GM12878 (cell line): Measurements from ENCODE around the gene ISOC2. TPM values are rescaled to one million over a fixed set of nuclear protein-coding genes. Genes with fewer than 3 reads are reported as not detected.
A peak's percentile ranks its signal among the peaks of the same experiment; 100 is the strongest.

ENCODE experiments used
- ATF3 ChIP-seq: IDR thresholded peaks from 2 replicates; pipeline ENCODE4 v1.6.1; 2011; ENCODE audit warnings: low read depth, mild to moderate bottlenecking, low read length, moderate library complexity, borderline replicate concordance; ENCODE audit errors: extremely low read depth
- BMI1 ChIP-seq: fragments of 450-650 bp; IDR thresholded peaks from 2 replicates; pipeline ENCODE4 v1.6.1; 2016; ENCODE audit warnings: mild to moderate bottlenecking, moderate library complexity, borderline replicate concordance
- CEBPZ ChIP-seq: fragments of 150-350 bp; IDR thresholded peaks from 2 replicates; pipeline ENCODE4 v1.6.1; 2016; ENCODE audit warnings: low read depth, low read length
- FOS ChIP-seq: IDR thresholded peaks from 3 replicates; pipeline ENCODE4 v1.6.1; 2011; ENCODE audit warnings: borderline replicate concordance; ENCODE audit not compliant: insufficient read length; ENCODE audit errors: extremely low read depth
- HDGF ChIP-seq: fragments of 450-650 bp; IDR thresholded peaks from 2 replicates; pipeline ENCODE4 v1.6.1; 2016; ENCODE audit warnings: antibody characterized with exemption
- MLLT1 ChIP-seq: fragments of 450-650 bp; IDR thresholded peaks from 2 replicates; pipeline ENCODE4 v1.6.1; 2016; ENCODE audit warnings: mild to moderate bottlenecking
- MYC ChIP-seq: IDR thresholded peaks from 2 replicates; pipeline ENCODE4 v1.6.1; 2011; ENCODE audit warnings: mild to moderate bottlenecking, low read length, moderate library complexity, inconsistent platforms; ENCODE audit not compliant: insufficient read depth, insufficient replicate concordance, insufficient read length, severe bottlenecking
- NFYB ChIP-seq: IDR thresholded peaks from 2 replicates; pipeline ENCODE4 v1.6.1; 2011; ENCODE audit warnings: low read depth, mild to moderate bottlenecking, low read length, improper control_type of control experiment, moderate library complexity; ENCODE audit not compliant: insufficient read depth
- RUNX3 ChIP-seq: IDR thresholded peaks from 2 replicates; pipeline ENCODE4 v1.6.1; 2012; ENCODE audit warnings: low read length, inconsistent platforms
- SMAD1 ChIP-seq: fragments of 450-650 bp; IDR thresholded peaks from 2 replicates; pipeline ENCODE4 v1.6.1; 2018; ENCODE audit warnings: mild to moderate bottlenecking, low read depth; ENCODE audit not compliant: partially characterized antibody
- STAT1 ChIP-seq: fragments of 450-650 bp; conservative IDR thresholded peaks from 2 replicates; pipeline ENCODE4 v1.6.1; 2014; ENCODE audit warnings: antibody characterized with exemption, mild to moderate bottlenecking
- TAF1 ChIP-seq: IDR thresholded peaks from 2 replicates; pipeline ENCODE4 v1.6.1; 2011; ENCODE audit warnings: mild to moderate bottlenecking, low read depth, low read length, borderline replicate concordance
- ZBTB40 ChIP-seq: fragments of 450-650 bp; IDR thresholded peaks from 2 replicates; pipeline ENCODE4 v1.6.1; 2016; ENCODE audit warnings: mild to moderate bottlenecking, moderate library complexity, borderline replicate concordance
- ZNF687 ChIP-seq: fragments of 450-650 bp; IDR thresholded peaks from 2 replicates; pipeline ENCODE4 v1.6.1; 2017; ENCODE audit warnings: mild to moderate bottlenecking, moderate library complexity
- polyA plus RNA-seq, 11 experiments: library from polyadenylated mRNA; depleted of rRNA in 4 of 11; unstranded in 6 of 11; stranded (reverse) in 5 of 11; fragments of >200 nt; fragmentation: Nextera tagmentation in 4 of 11; fragmentation: Illumina TruSeq in 1 of 11; extraction: Ambion mirVana in 4 of 11; extraction: Trizol in 1 of 11; gene quantifications; 1 replicate in 1 of 11; 2 replicates in 10 of 11; pipeline versions ENCODE4 v1.2.1 to v1.2.3, GENCODE V29; 2011 to 2016; ENCODE audit warnings: inconsistent platforms in 2 of 11, missing spikeins in 2 of 11, low read depth in 1 of 11
- total RNA-seq, 4 experiments: library from RNA; depleted of rRNA in 3 of 4; stranded (reverse); fragments of >200 nt in 3 of 4; fragmentation: Illumina TruSeq in 1 of 4; extraction: Trizol in 1 of 4; gene quantifications; 2 replicates each; pipeline versions ENCODE4 v1.2.1 to v1.2.3, GENCODE V29; 2013 to 2021

Gene ISOC2
- total and polyA plus RNA-seq, 10 of the 15 experiments (the other 5 are each of a cell fraction or from before 2014, with no cell fraction given): 0.72 to 238 (median 56.9) TPM

- TF ChIP-seq ZNF687 (peak; percentile 33; the same call in 1 of the 2 replicates), FOS (peak; percentile 86), MLLT1 (peak; percentile 75), MYC (peak; percentile 80), BMI1 (no peak), RUNX3 (peak; percentile 10), ATF3 (peak; percentile 40; the same call in 1 of the 2 replicates), ZBTB40 (peak; percentile 26; the same call in 1 of the 2 replicates), TAF1 (peak; percentile 64; the same call in 1 of the 2 replicates), CEBPZ (peak; percentile 92), STAT1 (0 out of 2 replicates have a peak, but pooled peaks have one; percentile 72), HDGF (peak; percentile 99), NFYB (peak; percentile 93), SMAD1 (no peak)
These were observed at the start of gene ISOC2 (continued) for GRCh38 chr19:55461259-55461973.
